PFSK-1 (cell line): ENCODE data around the gene GALNT4.

Experiments
- POLR2AphosphoS5 ChIP-seq: IDR thresholded peaks from 2 replicates; pipeline ENCODE4 v1.6.1; 2012; ENCODE audit warnings: low read depth, mild to moderate bottlenecking, control low read depth, low read length, moderate library complexity
- TAF1 ChIP-seq: IDR thresholded peaks from 2 replicates; pipeline ENCODE4 v1.6.1; 2012; ENCODE audit warnings: low read length, control low read depth, borderline replicate concordance; ENCODE audit not compliant: insufficient read depth

DNA sequence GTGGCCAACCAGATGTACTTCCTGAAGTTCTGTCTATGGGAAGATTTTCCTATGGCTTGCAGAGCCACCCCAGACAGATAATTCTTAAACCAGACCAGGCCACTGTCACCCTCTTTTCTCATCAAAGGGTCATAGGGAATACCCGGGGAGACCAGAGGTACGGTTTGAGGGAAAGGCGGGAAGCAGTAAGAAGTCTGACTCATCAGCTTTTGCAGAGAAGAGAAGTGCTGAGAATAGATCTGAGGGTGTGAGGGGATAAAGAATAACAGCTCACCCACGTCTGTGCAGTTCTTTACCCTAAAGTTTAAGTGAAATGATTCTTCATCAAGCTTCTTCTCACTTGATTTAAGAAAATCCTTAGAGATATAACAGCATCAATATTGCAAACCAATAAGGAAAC, 22.5 kb upstream of the GALNT4 start:
- no peak for TF ChIP-seq TAF1
- TF ChIP-seq POLR2AphosphoS5, result no peak
